Mononuclear cell (primary cell): ENCODE data around the gene PARP11. TPM values are rescaled to one million over a fixed set of nuclear protein-coding genes. Genes with fewer than 3 reads are reported as not detected.
A peak's percentile ranks its signal among the peaks of the same experiment; 100 is the strongest.

Experiments used
- H3K27me3 ChIP-seq: 2 replicates; pipeline ENCODE4 v1.6.0; 2011; ENCODE audit warnings: low read length, control low read depth; ENCODE audit not compliant: insufficient read depth
- H3K4me1 ChIP-seq: 2 replicates; pipeline ENCODE4 v1.5.1; 2011; ENCODE audit warnings: mild to moderate bottlenecking, low read length, control low read depth; ENCODE audit not compliant: insufficient read depth
- H3K4me3 ChIP-seq: 2 replicates; pipeline ENCODE4 v1.5.1; 2011; ENCODE audit warnings: mild to moderate bottlenecking, low read length, moderate library complexity
- H3K9me3 ChIP-seq: 2 replicates; pipeline ENCODE4 v1.5.1; 2011; ENCODE audit warnings: low read depth, mild to moderate bottlenecking, control low read depth, low read length
- total RNA-seq: library from RNA; depleted of rRNA; stranded (reverse); fragments of >200 nt; gene quantifications from one replicate; pipeline ENCODE4 v1.2.3, GENCODE V29; 2012

Gene PARP11, protein sequence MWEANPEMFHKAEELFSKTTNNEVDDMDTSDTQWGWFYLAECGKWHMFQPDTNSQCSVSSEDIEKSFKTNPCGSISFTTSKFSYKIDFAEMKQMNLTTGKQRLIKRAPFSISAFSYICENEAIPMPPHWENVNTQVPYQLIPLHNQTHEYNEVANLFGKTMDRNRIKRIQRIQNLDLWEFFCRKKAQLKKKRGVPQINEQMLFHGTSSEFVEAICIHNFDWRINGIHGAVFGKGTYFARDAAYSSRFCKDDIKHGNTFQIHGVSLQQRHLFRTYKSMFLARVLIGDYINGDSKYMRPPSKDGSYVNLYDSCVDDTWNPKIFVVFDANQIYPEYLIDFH
- total RNA-seq = 12.2 TPM

DNA sequence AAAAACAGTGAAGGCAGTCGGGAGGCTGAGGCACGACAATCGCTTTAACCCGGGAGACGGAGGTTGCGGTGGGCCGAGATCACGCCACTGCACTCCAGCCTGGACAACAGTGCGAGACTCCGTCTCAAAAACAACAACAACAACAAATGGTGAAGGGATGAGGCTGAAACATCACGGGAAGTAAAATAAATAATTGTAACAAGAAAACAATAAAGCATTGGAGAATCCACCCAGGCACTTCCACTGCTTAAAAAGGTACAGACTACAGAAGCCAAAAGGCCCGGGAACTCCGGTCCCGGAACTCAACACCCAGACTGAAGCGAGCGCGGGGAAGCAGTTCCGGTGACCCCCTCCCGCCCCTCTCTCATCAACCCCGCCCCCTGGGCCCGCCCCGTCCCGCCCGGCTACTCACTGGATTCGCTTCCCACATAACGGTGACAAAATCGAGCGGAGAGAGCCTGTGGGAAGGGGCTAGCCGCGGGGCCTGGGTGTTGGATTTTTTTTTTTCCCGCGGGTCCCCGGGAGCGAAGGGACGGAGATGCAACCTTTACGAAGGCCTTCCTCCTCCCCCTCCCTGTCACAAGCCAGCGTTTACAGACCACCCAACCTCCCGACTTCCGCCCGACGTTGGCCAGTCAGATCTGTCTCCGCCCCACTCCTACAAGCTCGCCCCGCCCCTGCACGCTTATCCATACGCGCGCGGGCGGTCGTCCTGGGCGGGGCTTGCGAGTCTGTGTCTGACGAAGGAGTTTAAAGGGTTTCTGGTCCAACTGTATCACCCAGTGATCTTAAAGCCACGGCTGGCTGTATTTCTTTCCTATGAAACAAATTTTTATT lies at the start of gene PARP11:
Gene PARP11, minus strand, starts transcription at position 600 of the 837 bp plus-strand sequence. Its CDS starts 170 bp downstream, at position 430.
- H3K27me3 ChIP-seq = no peaks in the 10 kb centered on the region
- H3K4me1 ChIP-seq = peaks cover 29% of the 10 kb centered on the region
- no peaks in the 10 kb centered on the region for H3K9me3 ChIP-seq
- H3K4me3 ChIP-seq = peak within 1 kb of the TSS; percentile 79

DNA sequence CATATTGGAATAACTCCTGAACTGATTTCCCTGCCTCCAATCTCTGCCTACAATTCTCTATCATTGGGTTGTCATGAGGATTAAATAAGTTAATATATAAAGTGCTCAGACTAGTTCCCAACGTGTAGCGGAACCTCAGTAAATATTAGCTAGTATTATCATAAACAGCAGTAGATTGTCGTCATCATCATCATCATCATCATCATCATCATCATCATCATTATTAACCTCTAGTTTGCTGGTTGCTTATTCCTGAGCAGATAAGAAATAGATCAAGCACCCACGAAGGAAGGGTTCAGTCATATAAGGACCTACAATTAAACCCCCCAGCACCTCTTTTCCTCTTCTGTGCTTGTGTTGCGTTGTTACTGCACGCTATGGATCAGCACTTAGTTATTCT lies 48.8 kb upstream of the PARP11 start:
- H3K4me3 ChIP-seq = no peak overlapping the region
- no peaks in the 10 kb centered on the region for H3K9me3 ChIP-seq
- no peaks in the 10 kb centered on the region for H3K27me3 ChIP-seq
- no peaks in the 10 kb centered on the region for H3K4me1 ChIP-seq

DNA sequence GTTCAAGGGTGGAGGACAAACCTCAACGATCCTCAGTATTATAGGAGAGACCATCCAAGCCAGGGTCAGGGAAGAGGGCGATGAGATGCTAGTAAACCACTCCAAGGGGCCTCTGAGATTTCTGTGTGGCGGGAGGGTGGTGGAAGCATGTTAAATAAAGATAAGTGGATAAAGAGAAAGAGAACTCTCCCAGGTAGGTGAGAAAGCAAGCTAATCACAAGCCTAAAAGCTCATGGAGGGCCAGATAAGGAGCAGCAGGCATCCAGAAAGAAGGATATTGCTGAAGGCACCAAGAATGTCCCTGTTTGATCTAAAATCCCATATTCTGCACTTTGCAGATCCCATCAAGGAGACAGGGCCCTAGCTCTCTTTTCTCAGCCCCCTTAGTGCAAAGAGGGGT lies 48.3 kb upstream of the PARP11 start:
- no peaks in the 10 kb centered on the region for H3K27me3 ChIP-seq
- H3K4me3 ChIP-seq = no peak overlapping the region
- no peaks in the 10 kb centered on the region for H3K4me1 ChIP-seq
- no peaks in the 10 kb centered on the region for H3K9me3 ChIP-seq

DNA sequence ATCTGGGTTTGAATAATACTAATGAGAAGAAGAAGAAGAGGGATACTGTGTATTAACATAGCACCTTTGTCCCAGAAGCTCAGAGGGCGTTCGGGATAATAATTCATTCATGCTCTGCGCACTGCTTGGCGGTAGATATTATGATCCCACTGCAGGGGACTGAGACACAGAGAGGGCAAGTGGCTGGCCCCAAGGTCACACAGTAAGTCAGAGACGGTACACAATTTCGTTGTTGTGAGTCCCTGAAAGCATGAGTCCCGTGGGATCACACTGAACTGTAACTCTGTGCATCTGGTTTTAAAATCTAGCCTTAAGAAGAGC lies 47.9 kb upstream of the PARP11 start:
- H3K9me3 ChIP-seq = no peaks in the 10 kb centered on the region
- H3K4me1 ChIP-seq = no peaks in the 10 kb centered on the region
- H3K27me3 ChIP-seq = no peaks in the 10 kb centered on the region
- H3K4me3 ChIP-seq = no peak overlapping the region

GRCh38 chr12:3920351-3921150 lies 47.4 kb upstream of the PARP11 start:
- H3K4me3 ChIP-seq = no peak overlapping the region
- H3K9me3 ChIP-seq = no peaks in the 10 kb centered on the region
- no peaks in the 10 kb centered on the region for H3K27me3 ChIP-seq
- no peaks in the 10 kb centered on the region for H3K4me1 ChIP-seq

DNA sequence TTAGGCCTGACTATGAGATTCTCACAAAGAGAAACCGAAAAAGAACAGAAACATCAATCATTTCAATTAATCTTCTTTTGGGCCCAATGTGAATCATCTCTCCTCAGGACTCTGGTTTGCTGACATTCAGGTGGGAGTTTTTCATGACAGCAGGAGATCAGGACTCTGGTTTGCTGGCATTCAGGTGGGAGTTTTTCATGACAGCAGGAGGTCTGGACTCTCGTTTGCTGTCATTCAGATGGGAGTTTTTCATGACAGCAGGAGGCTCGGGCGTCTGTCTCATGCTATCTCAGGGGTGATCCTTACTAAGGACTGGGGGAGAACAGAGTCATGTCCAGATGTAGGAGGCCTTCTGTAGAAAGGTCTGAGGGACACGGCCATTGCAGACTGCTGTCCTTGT lies 40.1 kb upstream of the PARP11 start:
- Histone ChIP-seq H3K27me3 (no peaks in the 10 kb centered on the region), H3K4me3 (no peak overlapping the region)

DNA sequence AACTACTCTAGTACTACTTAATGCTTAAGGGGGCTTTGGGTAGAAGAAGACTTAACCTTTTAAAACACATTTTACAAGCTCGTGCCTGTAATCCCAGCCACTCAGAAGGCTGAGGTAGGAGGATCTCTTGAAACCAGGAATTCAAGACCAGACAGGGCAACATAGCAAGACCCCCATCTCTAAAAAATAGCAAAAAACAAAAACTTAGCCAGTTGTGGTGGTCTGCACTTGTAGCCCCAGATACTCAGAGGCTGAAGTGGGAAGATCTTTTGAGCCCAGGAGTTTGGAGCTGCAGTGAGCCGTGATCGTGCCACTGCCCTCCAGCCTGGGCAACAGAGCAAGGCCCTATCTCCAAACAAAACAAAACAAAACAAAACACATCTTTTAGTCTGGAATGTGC lies 39.7 kb upstream of the PARP11 start:
- Histone ChIP-seq H3K4me1 (peaks cover 6% of the 10 kb centered on the region), H3K27me3 (no peaks in the 10 kb centered on the region), H3K4me3 (no peak overlapping the region), H3K9me3 (no peaks in the 10 kb centered on the region)

More for the DNA sequence above, 40.1 kb upstream of the PARP11 start:
- H3K4me1 ChIP-seq = peaks cover 2% of the 10 kb centered on the region
- H3K9me3 ChIP-seq = no peaks in the 10 kb centered on the region

- Histone ChIP-seq H3K4me1 (peaks cover 20% of the 10 kb centered on the region), H3K4me3 (no peak overlapping the region), H3K27me3 (no peaks in the 10 kb centered on the region), H3K9me3 (no peaks in the 10 kb centered on the region)
Measured at GRCh38 chr12:3911409-3911808, 38.2 kb upstream of the PARP11 start.

- Histone ChIP-seq H3K4me1 (peaks cover 22% of the 10 kb centered on the region), H3K27me3 (no peaks in the 10 kb centered on the region), H3K4me3 (peak overlapping the region; percentile 34), H3K9me3 (no peaks in the 10 kb centered on the region)
Measured at GRCh38 chr12:3905664-3906063, 32.5 kb upstream of the PARP11 start.

- Histone ChIP-seq H3K4me1 (peaks cover 22% of the 10 kb centered on the region), H3K27me3 (no peaks in the 10 kb centered on the region), H3K9me3 (no peaks in the 10 kb centered on the region), H3K4me3 (peak overlapping the region; percentile 34)
Measured at GRCh38 chr12:3904999-3905398, 31.8 kb upstream of the PARP11 start.

GRCh38 chr12:3902921-3903320 lies 29.7 kb upstream of the PARP11 start:
- H3K4me3 ChIP-seq = no peak overlapping the region
- no peaks in the 10 kb centered on the region for H3K9me3 ChIP-seq
- H3K4me1 ChIP-seq = peaks cover 34% of the 10 kb centered on the region
- no peaks in the 10 kb centered on the region for H3K27me3 ChIP-seq

- no peaks in the 10 kb centered on the region for H3K9me3 ChIP-seq
- no peak overlapping the region for H3K4me3 ChIP-seq
- peaks cover 36% of the 10 kb centered on the region for H3K4me1 ChIP-seq
- no peaks in the 10 kb centered on the region for H3K27me3 ChIP-seq
Measured at GRCh38 chr12:3901116-3901515, 27.9 kb upstream of the PARP11 start.

- Histone ChIP-seq H3K4me3 (no peak overlapping the region), H3K27me3 (no peaks in the 10 kb centered on the region), H3K9me3 (no peaks in the 10 kb centered on the region), H3K4me1 (peaks cover 53% of the 10 kb centered on the region)
Measured at GRCh38 chr12:3898756-3899155, 25.6 kb upstream of the PARP11 start.

DNA sequence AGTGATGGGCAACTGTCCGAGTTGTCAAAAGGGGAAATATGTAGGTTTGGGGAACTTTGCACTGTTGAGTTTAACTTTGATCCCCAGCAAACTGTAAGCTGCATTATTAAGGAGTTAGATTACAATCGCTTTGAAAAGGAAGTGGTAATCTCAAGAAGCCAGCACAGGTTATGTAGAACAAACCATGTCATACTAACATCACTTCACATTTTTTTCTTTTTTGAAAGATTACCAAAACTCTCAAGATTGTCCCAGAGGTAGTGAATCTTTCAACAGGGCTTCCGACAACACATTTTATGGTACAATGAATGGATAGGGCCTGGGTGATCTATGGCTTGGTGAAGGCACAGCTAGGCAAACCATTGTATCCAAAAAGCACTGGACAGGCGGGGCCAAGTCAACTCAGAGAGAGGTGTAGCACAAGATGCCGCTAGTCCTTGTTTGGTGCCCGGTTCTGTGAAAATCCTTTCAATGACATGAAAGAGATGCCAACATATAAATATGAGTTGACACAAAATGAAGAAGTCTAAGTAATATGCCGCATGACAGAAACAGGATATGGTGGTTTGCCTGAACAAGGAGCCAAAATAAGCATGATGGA lies 24.3 kb upstream of the PARP11 start:
- Histone ChIP-seq H3K27me3 (no peaks in the 10 kb centered on the region), H3K4me3 (no peak overlapping the region), H3K9me3 (no peaks in the 10 kb centered on the region), H3K4me1 (peaks cover 66% of the 10 kb centered on the region)
